Measurements from ENCODE around the gene ARL14EPL.

- TF ChIP-seq CTCF (IDR thresholded peaks at IDR 0.05) (no peak), POLR2A (IDR thresholded peaks at IDR 0.05) (no peak)
Measured at GRCh38 chr5:116091416-116091815, 59.1 kb downstream of the ARL14EPL start.

Data from right lobe of liver (tissue), 4 donors.